ENCODE measurements around the gene GSAP.
"Not testable (repeated sequence)": the region's sequence is repeated elsewhere in the genome, so short reads cannot be mapped to it uniquely, and the experiment has no call there.

DNA sequence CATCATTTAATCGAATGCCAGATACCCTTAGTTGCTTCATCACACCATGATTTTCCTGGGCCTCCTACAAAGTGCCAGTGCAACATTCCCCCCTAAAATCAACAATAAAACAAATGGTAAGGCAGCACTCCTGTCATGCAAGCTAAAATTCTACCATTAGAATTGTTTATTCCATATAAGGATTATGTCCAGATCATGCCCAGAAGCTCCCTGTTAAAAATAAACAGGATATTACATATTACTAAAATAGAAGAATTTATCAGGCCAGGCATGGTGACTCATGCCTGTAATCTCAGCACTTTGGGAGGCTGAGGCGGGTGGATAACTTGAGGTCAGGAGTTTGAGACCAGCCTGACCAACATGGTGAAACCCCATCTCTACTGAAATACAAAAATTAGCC is 140.5 kb downstream of the GSAP start:
- TF ChIP-seq POLR2A (IDR thresholded peaks at IDR 0.05): not testable (repeated sequence)
- TF ChIP-seq, protein P1, sequence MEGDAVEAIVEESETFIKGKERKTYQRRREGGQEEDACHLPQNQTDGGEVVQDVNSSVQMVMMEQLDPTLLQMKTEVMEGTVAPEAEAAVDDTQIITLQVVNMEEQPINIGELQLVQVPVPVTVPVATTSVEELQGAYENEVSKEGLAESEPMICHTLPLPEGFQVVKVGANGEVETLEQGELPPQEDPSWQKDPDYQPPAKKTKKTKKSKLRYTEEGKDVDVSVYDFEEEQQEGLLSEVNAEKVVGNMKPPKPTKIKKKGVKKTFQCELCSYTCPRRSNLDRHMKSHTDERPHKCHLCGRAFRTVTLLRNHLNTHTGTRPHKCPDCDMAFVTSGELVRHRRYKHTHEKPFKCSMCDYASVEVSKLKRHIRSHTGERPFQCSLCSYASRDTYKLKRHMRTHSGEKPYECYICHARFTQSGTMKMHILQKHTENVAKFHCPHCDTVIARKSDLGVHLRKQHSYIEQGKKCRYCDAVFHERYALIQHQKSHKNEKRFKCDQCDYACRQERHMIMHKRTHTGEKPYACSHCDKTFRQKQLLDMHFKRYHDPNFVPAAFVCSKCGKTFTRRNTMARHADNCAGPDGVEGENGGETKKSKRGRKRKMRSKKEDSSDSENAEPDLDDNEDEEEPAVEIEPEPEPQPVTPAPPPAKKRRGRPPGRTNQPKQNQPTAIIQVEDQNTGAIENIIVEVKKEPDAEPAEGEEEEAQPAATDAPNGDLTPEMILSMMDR (IDR thresholded peaks at IDR 0.05): not testable (repeated sequence)

Data from breast epithelium (tissue), 3 donors.